Measurements from ENCODE around the gene DOK6.

The DOK6 gene

DNA sequence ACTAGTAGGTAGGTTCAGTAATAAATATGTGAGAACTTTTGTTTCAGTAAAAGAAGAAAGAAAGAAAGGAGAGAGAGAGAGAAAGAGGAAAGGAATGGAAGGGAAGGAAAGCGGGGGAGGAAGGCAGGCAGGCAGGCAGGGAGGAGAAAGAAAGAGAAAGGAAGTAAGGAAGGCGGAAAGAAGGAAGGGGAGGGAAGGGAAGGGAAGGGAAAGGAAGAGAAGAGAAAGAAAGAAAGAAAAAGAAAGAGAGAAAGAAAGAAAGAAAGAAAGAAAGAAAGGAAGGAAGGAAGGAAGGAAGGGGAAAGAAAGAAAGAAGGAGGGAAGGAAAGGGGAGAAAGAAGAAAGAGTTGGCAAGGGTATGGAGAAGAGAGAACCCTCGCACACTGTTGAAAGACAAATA is 479.4 kb downstream of the DOK6 start:
- no peak for DNase-seq

DNA sequence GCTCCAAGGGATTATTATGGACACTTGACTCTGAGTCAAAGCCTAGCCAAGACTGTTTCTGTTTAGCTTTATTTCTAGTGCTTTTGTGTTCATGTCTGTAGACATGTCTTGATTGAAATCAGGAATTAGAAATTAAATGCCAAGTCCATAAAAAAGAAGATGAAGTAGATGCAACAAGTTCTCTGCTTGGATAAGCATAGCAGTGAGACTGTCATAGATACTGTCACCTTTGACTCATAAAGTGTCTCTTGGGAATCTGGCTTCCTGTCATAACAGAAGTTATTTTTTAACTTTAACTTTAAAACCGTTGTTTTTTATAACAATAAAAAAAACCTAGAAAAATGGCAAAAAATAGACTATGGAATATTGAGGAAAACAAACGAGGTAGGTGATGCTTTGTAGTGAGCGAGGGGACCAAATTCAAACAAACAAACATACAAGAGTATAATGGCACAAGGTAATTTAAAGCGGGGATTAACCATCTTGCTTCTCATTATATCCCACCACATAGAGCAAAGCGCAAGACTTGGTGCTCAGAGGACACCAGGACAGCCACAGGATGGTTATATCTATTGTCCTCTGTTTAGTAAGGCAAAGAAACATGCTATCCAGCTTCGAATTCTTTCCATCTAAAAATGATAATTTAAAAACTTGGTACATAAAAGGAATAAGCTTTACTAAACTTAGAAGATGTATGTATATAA is 482.4 kb downstream of the DOK6 start:
- no peak for DNase-seq

DNA sequence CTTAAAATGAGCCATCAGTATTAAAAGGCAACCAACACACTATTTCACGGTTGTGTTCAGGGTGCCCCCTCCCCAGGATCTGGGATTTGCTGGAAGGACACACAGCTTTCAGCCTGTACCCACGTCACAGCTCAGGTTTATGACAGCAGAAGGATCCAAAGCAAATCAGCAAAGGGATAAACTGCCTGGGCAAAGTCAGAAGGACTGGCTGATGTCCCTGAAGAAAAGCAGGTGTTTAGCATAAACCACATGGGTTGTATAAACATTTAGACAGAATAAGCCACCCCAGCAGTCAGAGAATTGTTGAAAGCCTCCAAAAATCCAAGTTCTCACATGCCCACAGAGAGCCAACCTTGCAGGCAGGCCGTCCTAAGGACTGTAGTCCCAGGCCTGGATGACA is 483.1 kb downstream of the DOK6 start:
- DNase-seq = no peak

DNA sequence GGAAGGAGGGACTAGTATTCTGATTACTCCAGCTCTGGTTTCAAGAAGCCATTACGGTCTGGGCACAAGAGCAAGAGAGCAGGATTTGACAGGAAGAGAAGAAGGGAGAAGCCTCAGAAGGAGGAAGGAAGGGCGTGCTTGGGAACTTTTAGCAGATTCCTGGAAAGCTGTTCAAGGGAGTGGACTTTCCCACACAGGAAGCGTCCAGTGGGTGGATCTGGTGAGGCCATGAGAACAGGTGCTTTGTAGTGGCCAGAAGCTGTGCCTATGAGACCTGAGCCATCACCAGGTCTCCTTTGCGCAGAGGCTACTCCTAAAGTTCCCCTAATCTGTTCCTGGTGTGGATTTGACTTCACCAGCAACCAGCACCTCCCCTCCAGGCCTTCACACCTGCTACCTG is 484.7 kb downstream of the DOK6 start:
- no peak for DNase-seq

DNA sequence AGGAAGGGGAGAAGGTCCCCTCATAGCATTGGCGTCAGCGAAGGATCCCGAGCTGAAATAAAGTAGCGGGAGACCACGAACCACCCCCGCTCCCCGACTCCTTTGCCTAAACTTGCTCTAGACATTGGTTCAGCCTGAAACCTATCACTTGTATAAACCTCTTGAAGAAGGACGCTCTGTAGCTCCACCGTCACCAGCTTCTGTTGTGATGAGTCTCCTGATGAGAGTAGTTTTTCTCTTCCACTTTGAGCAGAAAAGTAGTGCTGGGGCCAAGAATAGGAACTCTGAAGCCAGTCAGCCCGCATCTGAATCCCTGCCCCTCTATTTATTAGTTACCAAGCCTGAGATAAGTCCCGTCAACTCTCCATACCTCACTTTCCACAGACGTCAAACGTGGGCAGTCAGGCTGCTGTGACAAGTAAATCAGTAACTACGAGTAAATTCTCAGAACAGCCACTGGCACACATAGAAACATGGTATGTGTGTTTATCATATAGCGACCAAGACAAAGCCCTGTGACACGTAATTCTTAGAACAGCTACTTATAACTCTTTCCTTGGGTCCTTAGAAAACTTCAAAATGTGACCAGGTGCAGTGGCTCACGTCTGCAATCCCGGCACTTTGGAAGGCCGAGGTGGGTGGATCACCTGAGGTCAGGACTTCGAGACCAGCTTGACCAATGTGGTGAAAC is 485.3 kb downstream of the DOK6 start:
- no peak for DNase-seq

DNA sequence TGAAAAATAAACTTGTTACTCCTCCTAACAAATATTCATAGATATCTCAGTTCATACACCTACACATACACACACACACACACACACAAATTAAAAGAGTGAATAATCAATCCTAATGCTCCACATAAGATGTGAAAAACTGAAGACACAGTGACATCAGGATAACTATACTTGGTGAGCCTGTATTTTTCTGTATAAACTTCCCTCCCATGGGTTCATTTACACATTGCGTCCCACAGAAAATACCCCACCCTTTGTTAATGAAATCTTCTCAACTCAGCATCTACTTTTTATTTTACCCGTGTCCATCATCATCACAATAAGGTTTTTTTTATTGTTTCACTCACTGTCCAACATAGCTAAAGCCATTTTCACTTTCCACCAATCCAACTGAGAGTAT is 486.6 kb downstream of the DOK6 start:
- DNase-seq = no peak

GRCh38 chr18:69889009-69889408 is 488.3 kb downstream of the DOK6 start:
- DNase-seq = no peak

DNA sequence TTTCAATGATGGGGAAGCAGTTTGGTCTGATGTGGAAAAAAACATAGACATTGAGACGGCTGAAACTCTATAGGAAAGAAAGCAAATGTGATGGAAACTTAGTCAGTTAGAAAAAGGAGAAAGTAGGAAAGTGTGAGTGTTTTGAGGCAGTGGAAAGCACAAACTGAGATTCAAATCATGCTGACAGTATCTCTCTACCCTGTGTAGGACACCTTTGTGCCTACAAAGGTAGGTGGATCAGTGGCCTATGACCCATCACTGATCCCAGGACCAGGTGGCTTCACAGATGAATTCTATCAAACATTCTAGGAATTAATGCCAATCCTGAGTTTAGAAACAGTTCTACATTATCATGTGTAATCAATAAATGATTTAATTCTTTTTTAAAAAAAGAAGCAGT is 489.9 kb downstream of the DOK6 start:
- no peak for DNase-seq

DNA sequence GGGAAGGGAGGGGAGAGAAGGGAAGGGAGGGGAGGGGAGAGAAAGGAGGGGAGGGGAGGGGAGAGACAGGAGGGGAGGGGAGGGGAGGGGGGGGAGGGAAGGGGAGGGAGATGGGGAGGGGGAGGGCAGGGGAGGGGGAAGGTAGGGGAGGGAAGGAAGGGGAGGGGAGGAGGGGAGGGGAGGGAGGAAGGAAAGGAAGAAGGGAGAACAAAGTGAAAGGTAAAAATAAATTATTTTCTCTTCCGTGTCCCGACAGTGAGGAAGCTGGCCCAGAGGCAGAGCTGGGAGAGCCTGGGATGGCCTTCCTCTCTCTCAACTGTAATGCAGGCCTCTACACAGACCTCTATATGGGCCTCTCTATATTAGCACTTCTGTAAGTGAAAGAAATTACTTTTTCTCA is 493.8 kb downstream of the DOK6 start:
- DNase-seq = no peak

DNA sequence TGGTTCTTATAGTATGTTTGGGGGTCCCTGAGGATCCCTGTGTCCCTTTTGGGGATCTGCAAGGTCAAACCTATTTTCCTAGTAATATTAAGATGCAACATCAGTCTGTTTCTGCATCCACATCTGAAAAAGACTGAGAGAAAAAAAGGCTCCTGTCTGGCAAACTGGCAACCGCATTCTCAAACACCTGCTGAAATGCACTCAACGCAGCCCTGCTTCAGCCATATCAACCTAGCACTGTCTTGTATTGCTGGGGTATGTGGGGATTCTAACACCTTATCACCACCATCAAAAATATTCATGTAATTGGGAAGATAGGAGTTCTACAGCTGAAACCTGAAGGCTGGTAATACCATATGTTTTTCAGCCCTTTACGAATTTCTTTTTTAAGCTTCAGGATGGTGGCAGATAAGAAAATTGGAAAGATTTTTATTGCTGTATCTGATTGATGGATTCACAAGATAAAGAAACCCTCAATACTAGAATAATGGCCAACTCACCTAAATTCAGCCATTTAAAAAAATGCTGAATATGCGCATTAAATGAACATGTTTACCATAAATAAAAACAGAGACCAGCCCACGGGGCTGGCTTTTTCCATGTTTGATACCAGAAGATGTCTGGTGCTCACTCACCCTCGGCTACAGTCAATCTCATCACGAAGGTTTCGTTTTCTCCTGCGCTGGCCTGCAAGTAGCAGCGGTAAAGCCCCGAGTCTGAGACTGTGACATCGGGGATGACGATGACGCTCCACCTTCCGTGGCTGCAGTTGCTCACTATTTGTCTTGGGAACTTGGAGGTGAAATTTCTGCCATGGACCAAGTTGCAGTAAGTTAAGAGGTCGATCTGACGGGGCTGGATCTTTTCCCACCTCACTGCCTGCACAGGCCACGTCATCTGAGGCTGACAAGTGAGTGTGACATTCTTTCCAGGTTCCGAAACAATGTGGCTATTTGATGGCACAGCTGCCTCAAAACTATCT is 494.7 kb downstream of the DOK6 start:
- no peak for DNase-seq

DNA sequence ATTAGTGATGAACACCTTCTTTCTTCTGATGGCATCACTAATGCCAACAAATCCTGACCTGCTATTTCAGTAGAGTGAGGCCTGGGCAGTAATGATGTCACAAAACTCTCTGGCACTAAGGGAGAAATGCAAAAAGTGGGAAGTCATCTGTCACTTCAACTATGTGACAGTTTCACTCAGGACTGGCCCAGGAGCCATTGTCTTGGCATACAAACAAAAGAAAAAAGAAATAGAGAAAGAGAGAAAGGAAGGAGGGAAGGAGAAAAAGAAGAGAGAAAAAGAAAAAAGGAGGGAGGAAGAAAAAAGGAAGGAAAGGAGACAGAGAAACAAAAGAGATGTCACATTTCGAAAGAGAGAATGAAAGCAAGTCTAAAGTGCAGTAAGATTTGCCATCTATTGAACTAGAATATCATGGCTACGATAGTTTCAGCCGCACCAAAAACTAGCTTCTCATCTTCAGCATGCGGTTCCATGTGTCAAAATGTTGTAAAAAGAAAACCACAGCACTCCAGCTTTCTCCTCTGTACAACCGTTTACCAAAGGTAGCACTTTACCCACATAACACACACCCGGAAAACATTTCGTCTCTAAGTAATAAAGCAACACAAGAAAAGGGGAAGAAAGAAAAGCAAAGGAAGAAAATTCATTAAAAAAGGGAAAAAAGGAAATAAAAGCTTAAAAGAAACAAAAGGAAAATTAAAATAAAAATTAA is 496.9 kb downstream of the DOK6 start:
- DNase-seq = no peak

DNA sequence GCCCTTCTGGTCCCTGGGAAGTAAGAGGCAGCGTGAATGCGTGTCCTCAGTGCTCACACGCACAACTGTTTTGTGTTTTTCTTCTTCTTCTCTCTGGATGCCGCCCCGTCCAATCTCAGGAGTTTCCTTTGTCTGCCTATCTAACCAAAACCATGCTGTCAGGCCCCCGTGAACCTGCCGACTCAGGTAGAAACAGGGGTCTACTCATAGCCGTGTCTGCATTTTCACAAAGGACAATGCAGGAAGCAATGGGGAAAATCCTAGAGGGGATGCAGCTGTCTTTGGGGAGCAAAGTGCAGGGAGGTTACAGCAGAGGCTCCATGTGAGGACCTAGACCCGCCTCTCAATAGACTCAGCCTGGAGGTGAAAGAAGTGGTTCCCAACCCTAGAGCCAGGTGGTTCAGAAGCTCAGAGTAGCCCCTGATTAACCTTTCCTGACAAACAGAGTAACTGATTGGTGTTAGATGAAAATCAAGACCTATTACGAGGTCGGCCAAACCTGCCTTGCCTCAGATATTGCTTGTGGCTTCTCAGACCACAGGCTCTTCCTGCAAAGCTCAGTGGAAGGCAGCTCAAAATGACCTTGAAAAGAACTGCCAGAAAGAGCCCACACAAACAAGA is 497.7 kb downstream of the DOK6 start:
- DNase-seq = no peak

Data from SHP77 treated with DMSO at 0.1 percent for 48 hours (cell line).